GM19372 (cell line): Measurements from ENCODE around the gene SLC7A7.
"Not testable (repeated sequence)": the region's sequence is repeated elsewhere in the genome, so short reads cannot be mapped to it uniquely, and the experiment has no call there.

Experiments used
- ATAC-seq: cut with Tn5 transposase; IDR thresholded peaks from one replicate; pipeline ENCODE4 v1.9.1; 2021; ENCODE audit warnings: mild to moderate bottlenecking, low read depth, moderate library complexity; ENCODE audit not compliant: unreplicated experiment

Gene SLC7A7

GRCh38 chr14:22814941-22815713, at the start of gene SLC7A7:
Gene SLC7A7, minus strand, starts transcription at chr14:22815435. Its CDS starts 2,037 bp downstream, at chr14:22813398.
- ATAC-seq, result no peak

- no peak for ATAC-seq
Measured at GRCh38 chr14:22864979-22865378, 49.7 kb upstream of the SLC7A7 start.

- no peak for ATAC-seq
Measured at GRCh38 chr14:22861651-22862050, 46.4 kb upstream of the SLC7A7 start.

GRCh38 chr14:22860377-22860776, 45.1 kb upstream of the SLC7A7 start:
- not testable (repeated sequence) for ATAC-seq

GRCh38 chr14:22856428-22856827, 41.2 kb upstream of the SLC7A7 start:
- ATAC-seq, result no peak

- ATAC-seq, result no peak
Measured at GRCh38 chr14:22854963-22855724, 39.9 kb upstream of the SLC7A7 start.

GRCh38 chr14:22854296-22854695, 39.1 kb upstream of the SLC7A7 start:
- ATAC-seq, result not testable (repeated sequence)

GRCh38 chr14:22852940-22853767, 37.9 kb upstream of the SLC7A7 start:
- peak; percentile 75 for ATAC-seq

- no peak for ATAC-seq
Measured at GRCh38 chr14:22852599-22852939, 37.3 kb upstream of the SLC7A7 start.

GRCh38 chr14:22852178-22852577, 36.9 kb upstream of the SLC7A7 start:
- ATAC-seq, result not testable (repeated sequence)

GRCh38 chr14:22850944-22851764, 35.9 kb upstream of the SLC7A7 start:
- ATAC-seq, result no peak

GRCh38 chr14:22849212-22849819, 34.1 kb upstream of the SLC7A7 start:
- no peak for ATAC-seq

- ATAC-seq, result no peak
Measured at GRCh38 chr14:22848351-22849164, 33.3 kb upstream of the SLC7A7 start.

- no peak for ATAC-seq
Measured at GRCh38 chr14:22847661-22848341, 32.6 kb upstream of the SLC7A7 start.

- no peak for ATAC-seq
Measured at GRCh38 chr14:22846811-22847307, 31.6 kb upstream of the SLC7A7 start.

GRCh38 chr14:22845821-22846625, 30.8 kb upstream of the SLC7A7 start:
- ATAC-seq, result no peak

- no peak for ATAC-seq
Measured at GRCh38 chr14:22845103-22845394, 29.8 kb upstream of the SLC7A7 start.
